ENCODE measurements around the gene GDAP1L1. TPM values are rescaled to one million over a fixed set of nuclear protein-coding genes. Genes with fewer than 3 reads are reported as not detected.

GDAP1L1 gene
- total RNA-seq = 0.08 TPM in 1 of 2 replicates, not detected in the other

DNA sequence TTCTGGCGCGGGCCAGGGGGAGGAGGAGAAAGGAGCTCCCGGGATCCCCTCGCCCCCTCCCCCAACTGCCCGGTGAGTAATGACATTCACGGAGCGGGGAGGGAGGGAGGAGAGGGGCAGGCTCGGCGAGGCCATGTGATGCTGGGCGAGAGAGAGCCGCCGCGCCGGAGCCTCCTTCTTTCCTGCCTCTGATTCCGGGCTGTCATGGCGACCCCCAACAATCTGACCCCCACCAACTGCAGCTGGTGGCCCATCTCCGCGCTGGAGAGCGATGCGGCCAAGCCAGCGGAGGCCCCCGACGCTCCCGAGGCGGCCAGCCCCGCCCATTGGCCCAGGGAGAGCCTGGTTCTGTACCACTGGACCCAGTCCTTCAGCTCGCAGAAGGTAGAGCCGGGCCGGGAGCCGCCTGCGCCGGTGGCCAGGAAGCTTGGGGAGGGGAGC, at the start of gene GDAP1L1:
GDAP1L1 (plus strand) TSS at position 178 of the 441 bp plus-strand sequence; CDS start at position 205, 27 bp downstream.
- no peaks in the 10 kb centered on the region for H3K36me3 Mint-ChIP-seq (ENCODE audit: low read depth)

GRCh38 chr20:44198872-44199271, 48.2 kb upstream of the GDAP1L1 start:
- DNase-seq (ENCODE audit: low spot score) = peak; percentile 56
- Mint-ChIP-seq H3K4me1 (ENCODE audit: low read depth) (peaks cover 17% of the 10 kb centered on the region), H3K9me3 (no peaks in the 10 kb centered on the region), H3K36me3 (ENCODE audit: low read depth) (peaks cover 59% of the 10 kb centered on the region), H3K27ac (peak overlapping the region; percentile 91), H3K27me3 (ENCODE audit: insufficient read depth) (no peaks in the 10 kb centered on the region), H3K4me3 (peak overlapping the region; percentile 75)
- intact Hi-C loops (cut with micrococcal nuclease) = loop anchor here (1.0 to 5.0 kb wide), 3 partner anchors 10 to 607 kb away; partner anchors contain the start of gene IFT52

More for the DNA sequence above, at the start of gene GDAP1L1:
- no peak for DNase-seq (ENCODE audit: low spot score)
- Mint-ChIP-seq H3K27ac (no peak within 1 kb of the TSS), H3K9me3 (no peaks in the 10 kb centered on the region), H3K27me3 (ENCODE audit: insufficient read depth) (peaks cover 30% of the 10 kb centered on the region), H3K4me3 (no peak within 1 kb of the TSS), H3K4me1 (ENCODE audit: low read depth) (no peaks in the 10 kb centered on the region)
- intact Hi-C loops (cut with micrococcal nuclease) = no loop called here

DNA sequence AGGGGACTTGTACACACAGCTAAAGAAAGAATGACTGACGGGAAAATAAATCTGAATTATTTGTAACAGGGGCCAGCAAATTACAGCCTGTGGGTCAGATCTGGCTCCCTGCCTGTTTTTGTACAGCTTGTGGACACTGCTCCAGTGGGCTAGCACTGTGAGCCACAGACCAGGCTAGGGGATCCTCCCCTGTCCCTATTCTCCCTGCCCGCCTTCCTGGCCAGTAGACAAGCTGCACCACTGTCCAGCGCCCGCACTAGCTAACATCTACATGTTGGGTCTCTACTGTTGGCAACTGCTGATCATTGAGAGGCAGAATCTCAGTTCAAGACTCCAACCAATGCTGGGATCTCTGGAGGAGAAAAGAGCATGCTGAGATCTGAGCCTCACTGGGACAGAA, 47.2 kb upstream of the GDAP1L1 start:
- H3K4me1 Mint-ChIP-seq (ENCODE audit: low read depth) = peaks cover 23% of the 10 kb centered on the region
- H3K27ac Mint-ChIP-seq = peak overlapping the region; percentile 44
- H3K4me3 Mint-ChIP-seq = no peak overlapping the region
- no peaks in the 10 kb centered on the region for H3K27me3 Mint-ChIP-seq (ENCODE audit: insufficient read depth)
- H3K9me3 Mint-ChIP-seq = no peaks in the 10 kb centered on the region
- peaks cover 61% of the 10 kb centered on the region for H3K36me3 Mint-ChIP-seq (ENCODE audit: low read depth)
- intact Hi-C loops (cut with micrococcal nuclease) = loop anchor here (1.0 to 5.0 kb wide), 3 partner anchors 9 to 608 kb away; partner anchors contain the start of gene IFT52
- no peak for DNase-seq (ENCODE audit: low spot score)

DNA sequence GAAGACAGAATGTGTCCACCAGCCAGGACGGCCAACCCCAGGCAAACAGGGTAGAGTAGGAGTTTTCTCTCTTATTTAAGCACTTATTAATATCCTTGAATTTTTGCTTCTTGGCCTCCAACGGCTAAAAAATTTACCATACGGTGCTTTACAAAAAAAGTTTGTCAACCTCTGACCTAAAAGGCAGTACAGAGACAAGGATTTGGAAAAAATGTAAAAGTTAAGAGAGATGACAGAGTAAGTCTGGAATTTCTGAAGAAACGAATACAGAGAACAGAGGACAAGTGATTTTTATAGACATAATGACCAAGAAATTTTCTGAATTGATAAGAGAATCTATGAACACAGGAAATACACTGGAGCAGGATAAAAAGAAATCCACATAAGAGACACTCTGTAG, 46.7 kb upstream of the GDAP1L1 start:
- Mint-ChIP-seq H3K4me1 (ENCODE audit: low read depth) (peaks cover 23% of the 10 kb centered on the region), H3K4me3 (no peak overlapping the region), H3K27ac (no peak overlapping the region), H3K36me3 (ENCODE audit: low read depth) (peaks cover 63% of the 10 kb centered on the region), H3K27me3 (ENCODE audit: insufficient read depth) (no peaks in the 10 kb centered on the region), H3K9me3 (no peaks in the 10 kb centered on the region)
- no peak for DNase-seq (ENCODE audit: low spot score)
- intact Hi-C loops (cut with micrococcal nuclease) = no loop called here

GRCh38 chr20:44200983-44201382, 46.1 kb upstream of the GDAP1L1 start:
- intact Hi-C loops (cut with micrococcal nuclease) = no loop called here
- no peaks in the 10 kb centered on the region for H3K9me3 Mint-ChIP-seq
- H3K4me1 Mint-ChIP-seq (ENCODE audit: low read depth) = peaks cover 24% of the 10 kb centered on the region
- no peak overlapping the region for H3K4me3 Mint-ChIP-seq
- DNase-seq (ENCODE audit: low spot score) = no peak
- no peak overlapping the region for H3K27ac Mint-ChIP-seq
- H3K27me3 Mint-ChIP-seq (ENCODE audit: insufficient read depth) = no peaks in the 10 kb centered on the region
- H3K36me3 Mint-ChIP-seq (ENCODE audit: low read depth) = peaks cover 61% of the 10 kb centered on the region

DNA sequence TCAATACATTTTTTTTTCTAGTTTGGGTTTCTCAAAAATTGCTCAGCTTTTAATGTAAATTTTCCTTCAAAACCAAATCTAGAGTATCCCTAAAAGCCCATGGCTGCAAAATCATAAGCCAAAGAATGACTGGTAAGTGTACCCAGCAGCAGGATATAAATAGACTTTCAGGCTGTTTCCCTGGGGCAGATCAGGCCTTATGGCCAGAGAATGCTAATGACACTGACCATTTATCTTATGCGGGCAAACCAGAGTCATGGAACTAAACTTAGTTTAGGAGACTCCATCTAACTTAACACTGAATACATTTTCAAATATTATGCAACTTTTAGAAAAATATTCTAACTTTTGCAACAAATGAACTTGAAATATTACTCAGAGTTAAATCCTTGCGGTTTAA, 43.9 kb upstream of the GDAP1L1 start:
- Mint-ChIP-seq H3K9me3 (no peaks in the 10 kb centered on the region), H3K36me3 (ENCODE audit: low read depth) (peaks cover 49% of the 10 kb centered on the region), H3K4me1 (ENCODE audit: low read depth) (peaks cover 38% of the 10 kb centered on the region), H3K27me3 (ENCODE audit: insufficient read depth) (no peaks in the 10 kb centered on the region), H3K27ac (no peak overlapping the region), H3K4me3 (no peak overlapping the region)
- intact Hi-C loops (cut with micrococcal nuclease) = no loop called here
- no peak for DNase-seq (ENCODE audit: low spot score)

DNA sequence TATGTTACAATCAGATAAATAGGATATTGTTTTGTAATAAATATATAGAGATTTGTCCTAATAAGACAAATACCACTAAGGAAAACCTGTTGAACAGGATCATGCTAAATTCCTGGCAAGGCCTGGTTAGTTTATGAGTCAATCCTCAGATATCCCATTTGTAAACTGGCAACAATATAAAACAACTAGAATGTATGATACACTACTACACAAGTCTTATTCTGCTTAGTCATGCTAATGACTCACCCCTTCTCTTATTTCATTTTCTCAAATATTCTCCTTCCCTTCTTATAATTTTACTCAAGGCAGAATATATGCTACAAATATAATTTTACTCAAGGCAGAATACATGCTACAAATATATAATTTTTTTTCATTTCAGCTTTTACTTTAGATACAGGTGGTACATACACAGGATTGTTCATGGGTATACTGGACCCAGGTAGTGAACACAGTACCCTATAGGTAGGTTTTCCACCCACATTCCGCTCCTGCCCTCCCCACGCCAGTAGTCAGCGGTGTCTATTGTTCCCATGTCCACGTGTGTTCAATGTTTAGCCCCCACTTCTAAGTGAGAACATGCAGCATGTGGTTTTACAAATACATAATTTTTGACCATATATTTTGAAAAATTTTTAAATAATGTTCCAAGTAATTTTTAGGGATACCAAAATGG, 42.8 kb upstream of the GDAP1L1 start:
- DNase-seq (ENCODE audit: low spot score) = no peak
- no peak overlapping the region for H3K4me3 Mint-ChIP-seq
- peaks cover 46% of the 10 kb centered on the region for H3K36me3 Mint-ChIP-seq (ENCODE audit: low read depth)
- no peak overlapping the region for H3K27ac Mint-ChIP-seq
- H3K4me1 Mint-ChIP-seq (ENCODE audit: low read depth) = peaks cover 41% of the 10 kb centered on the region
- H3K27me3 Mint-ChIP-seq (ENCODE audit: insufficient read depth) = no peaks in the 10 kb centered on the region
- intact Hi-C loops (cut with micrococcal nuclease) = no loop called here
- no peaks in the 10 kb centered on the region for H3K9me3 Mint-ChIP-seq

DNA sequence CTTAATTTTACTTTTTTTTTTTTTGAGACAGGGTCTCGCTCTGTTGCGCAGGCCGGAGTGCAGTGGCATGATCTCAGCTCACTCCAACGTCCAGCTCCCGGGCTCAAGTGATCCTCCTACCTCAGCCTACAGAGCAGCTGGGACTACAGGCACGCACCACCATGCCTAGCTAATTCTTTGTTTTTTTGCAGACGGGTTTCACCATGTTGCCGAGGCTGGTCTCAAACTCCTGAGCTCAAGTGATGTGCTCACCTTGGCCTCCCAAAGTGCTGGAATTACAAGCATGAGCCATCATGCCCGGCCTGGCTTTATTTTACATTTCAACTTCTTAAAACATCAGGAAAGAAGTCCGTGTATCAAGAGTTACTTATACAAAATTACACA, 42.3 kb upstream of the GDAP1L1 start:
- peaks cover 41% of the 10 kb centered on the region for H3K4me1 Mint-ChIP-seq (ENCODE audit: low read depth)
- H3K9me3 Mint-ChIP-seq = no peaks in the 10 kb centered on the region
- peaks cover 43% of the 10 kb centered on the region for H3K36me3 Mint-ChIP-seq (ENCODE audit: low read depth)
- intact Hi-C loops (cut with micrococcal nuclease) = no loop called here
- H3K4me3 Mint-ChIP-seq = no peak overlapping the region
- H3K27ac Mint-ChIP-seq = no peak overlapping the region
- no peaks in the 10 kb centered on the region for H3K27me3 Mint-ChIP-seq (ENCODE audit: insufficient read depth)
- DNase-seq (ENCODE audit: low spot score) = no peak

- Mint-ChIP-seq H3K27ac (no peak overlapping the region), H3K4me1 (ENCODE audit: low read depth) (peaks cover 46% of the 10 kb centered on the region), H3K27me3 (ENCODE audit: insufficient read depth) (no peaks in the 10 kb centered on the region), H3K36me3 (ENCODE audit: low read depth) (peaks cover 35% of the 10 kb centered on the region), H3K9me3 (no peaks in the 10 kb centered on the region), H3K4me3 (no peak overlapping the region)
- intact Hi-C loops (cut with micrococcal nuclease) = no loop called here
- DNase-seq (ENCODE audit: low spot score) = no peak
These were observed 41.0 kb upstream of the GDAP1L1 start for GRCh38 chr20:44206132-44206531.

- no peak overlapping the region for H3K27ac Mint-ChIP-seq
- no peak for DNase-seq (ENCODE audit: low spot score)
- H3K36me3 Mint-ChIP-seq (ENCODE audit: low read depth) = peaks cover 27% of the 10 kb centered on the region
- H3K27me3 Mint-ChIP-seq (ENCODE audit: insufficient read depth) = no peaks in the 10 kb centered on the region
- intact Hi-C loops (cut with micrococcal nuclease) = no loop called here
- H3K4me3 Mint-ChIP-seq = no peak overlapping the region
- H3K4me1 Mint-ChIP-seq (ENCODE audit: low read depth) = peaks cover 57% of the 10 kb centered on the region
- H3K9me3 Mint-ChIP-seq = no peaks in the 10 kb centered on the region
These were observed 39.9 kb upstream of the GDAP1L1 start for GRCh38 chr20:44207126-44207723.

DNA sequence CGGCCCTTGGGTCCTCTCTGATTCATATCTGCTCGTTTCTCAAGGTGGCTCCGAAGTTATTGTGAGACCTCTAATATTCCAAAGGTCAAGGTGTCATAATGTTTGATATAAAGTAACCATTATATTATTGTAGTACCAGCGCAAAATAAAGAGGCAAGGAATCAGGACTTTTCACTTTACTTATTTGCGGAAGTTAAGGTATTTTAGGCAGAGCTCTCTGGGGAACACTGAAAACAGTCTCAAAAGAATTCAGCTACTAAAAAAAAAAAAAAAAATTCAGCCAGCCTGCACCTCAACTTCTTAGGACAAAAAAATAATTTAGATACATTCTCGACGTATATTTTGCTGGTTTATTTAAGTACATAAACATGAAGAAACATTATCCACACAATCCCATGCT, 38.9 kb upstream of the GDAP1L1 start:
- DNase-seq (ENCODE audit: low spot score) = no peak
- H3K4me3 Mint-ChIP-seq = peak overlapping the region; percentile 99
- intact Hi-C loops (cut with micrococcal nuclease) = no loop called here
- H3K27me3 Mint-ChIP-seq (ENCODE audit: insufficient read depth) = no peaks in the 10 kb centered on the region
- no peak overlapping the region for H3K27ac Mint-ChIP-seq
- no peaks in the 10 kb centered on the region for H3K9me3 Mint-ChIP-seq
- peaks cover 57% of the 10 kb centered on the region for H3K4me1 Mint-ChIP-seq (ENCODE audit: low read depth)
- H3K36me3 Mint-ChIP-seq (ENCODE audit: low read depth) = peaks cover 25% of the 10 kb centered on the region

DNA sequence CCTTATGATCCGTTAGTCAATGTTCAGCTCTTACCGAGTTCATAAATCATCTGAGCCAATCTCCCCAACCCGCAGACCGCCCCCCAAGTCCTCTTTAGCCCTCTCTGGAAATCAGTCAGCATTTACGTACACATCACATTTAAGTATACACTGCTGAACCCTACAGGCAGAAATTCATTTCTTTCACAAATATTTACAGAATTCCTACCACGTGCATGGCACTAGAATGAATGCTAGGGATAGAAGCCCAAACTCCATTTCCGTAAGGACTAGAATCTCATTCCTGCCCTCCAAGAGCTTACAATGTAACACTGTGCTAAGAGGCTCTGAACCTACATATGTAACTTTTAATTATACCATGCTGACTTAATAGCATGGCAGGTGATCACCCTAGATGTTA, 38.3 kb upstream of the GDAP1L1 start:
- Mint-ChIP-seq H3K4me3 (peak overlapping the region; percentile 99), H3K9me3 (no peaks in the 10 kb centered on the region), H3K27me3 (ENCODE audit: insufficient read depth) (no peaks in the 10 kb centered on the region), H3K36me3 (ENCODE audit: low read depth) (peaks cover 25% of the 10 kb centered on the region), H3K27ac (no peak overlapping the region), H3K4me1 (ENCODE audit: low read depth) (peaks cover 57% of the 10 kb centered on the region)
- DNase-seq (ENCODE audit: low spot score) = no peak
- intact Hi-C loops (cut with micrococcal nuclease) = loop anchor here (1.0 kb wide), 1 partner anchor 9 kb away; no protein-coding TSS in a partner anchor

DNA sequence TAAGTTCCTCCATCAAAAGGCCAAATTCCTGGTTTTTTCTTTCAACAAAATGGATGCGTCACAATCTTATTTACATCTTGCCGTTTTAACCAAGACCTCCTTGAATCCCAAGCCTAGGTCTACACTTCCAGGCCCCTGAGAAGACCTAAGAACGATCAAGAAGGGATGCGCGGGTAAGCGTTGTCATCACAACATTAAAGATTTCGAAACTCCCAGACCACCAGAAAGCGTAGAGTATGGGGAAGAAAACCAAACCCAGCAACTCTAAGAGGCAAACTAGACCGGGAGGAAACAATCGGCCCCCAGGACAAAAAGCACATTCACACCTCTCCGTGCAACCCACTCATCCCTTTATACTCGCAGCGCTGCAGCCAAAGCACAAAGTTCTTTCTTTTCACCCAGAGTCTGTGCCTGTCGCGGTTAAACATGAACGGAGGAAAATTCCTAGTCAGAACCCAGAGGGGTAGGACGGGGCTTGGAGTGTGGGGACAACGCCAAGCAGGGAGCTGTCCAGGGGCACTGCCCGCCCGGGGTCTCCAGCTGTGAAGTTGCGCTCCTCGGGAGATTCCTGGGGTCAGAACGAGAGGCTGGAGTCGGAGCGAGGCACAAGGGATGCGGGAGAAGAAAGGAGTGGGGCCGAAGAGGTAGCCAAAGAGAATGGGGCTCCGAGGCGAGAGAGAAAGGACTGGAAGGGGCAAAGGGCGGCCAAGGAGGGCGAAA, 37.3 kb upstream of the GDAP1L1 start:
- Mint-ChIP-seq H3K9me3 (no peaks in the 10 kb centered on the region), H3K27me3 (ENCODE audit: insufficient read depth) (no peaks in the 10 kb centered on the region), H3K4me3 (peak overlapping the region; percentile 99), H3K27ac (peak overlapping the region; percentile 98), H3K4me1 (ENCODE audit: low read depth) (peaks cover 53% of the 10 kb centered on the region), H3K36me3 (ENCODE audit: low read depth) (peaks cover 23% of the 10 kb centered on the region)
- intact Hi-C loops (cut with micrococcal nuclease) = loop anchor here (1.0 to 10.0 kb wide), 7 partner anchors 11 to 753 kb away; partner anchors contain the start of genes MYBL2, SRSF6, TOMM34 and TTPAL
- no peak for DNase-seq (ENCODE audit: low spot score)
